Skin epidermis (tissue), 12 donors: ENCODE data around the gene DNAJC8.

Experiments used
- H3K27ac ChIP-seq, 21 experiments: fragments of 200-600 bp; sonication (generic) in 11 of 21; one replicate each; pipeline ENCODE4 v1.5.0; 2020; ENCODE audit warnings: mild to moderate bottlenecking in 3 of 21, inconsistent platforms in 2 of 21, moderate library complexity in 2 of 21
- H3K4me3 ChIP-seq, 7 experiments: fragments of 200-600 bp; sonication (generic) in 2 of 7; one replicate each; pipeline ENCODE4 v1.5.0; 2020; ENCODE audit warnings: inconsistent platforms in 2 of 7, mild to moderate bottlenecking in 2 of 7, moderate library complexity in 1 of 7

DNAJC8 gene

GRCh38 chr1:28178690-28179485 is 53.9 kb downstream of the DNAJC8 start:
- Histone ChIP-seq H3K27ac (no peak overlapping the region), H3K4me3 (no peak overlapping the region)

GRCh38 chr1:28176492-28177470 is 56.0 kb downstream of the DNAJC8 start, which contains the start of gene PTAFR:
PTAFR (minus strand) TSS chr1:28176690; CDS start chr1:28151021, 25,669 bp downstream.
- peak within 1 kb of the TSS in 15 of 21 experiments; percentile 3 to 82 (median 65) for H3K27ac ChIP-seq
- peak within 1 kb of the TSS in 5 of 7 experiments; percentile 3 to 26 (median 24) for H3K4me3 ChIP-seq

- H3K4me3 ChIP-seq: peak overlapping the region in 5 of 7 experiments; percentile 3 to 26 (median 24)
- H3K27ac ChIP-seq: peak overlapping the region in 13 of 21 experiments; percentile 3 to 82 (median 66)
Observed at GRCh38 chr1:28175955-28176485, 56.8 kb downstream of the DNAJC8 start.

GRCh38 chr1:28173980-28174297 is 58.9 kb downstream of the DNAJC8 start:
- peak overlapping the region in 3 of 7 experiments; percentile 0 to 26 (median 25) for H3K4me3 ChIP-seq
- peak overlapping the region in 18 of 21 experiments; percentile 3 to 86 (median 58) for H3K27ac ChIP-seq

- H3K4me3 ChIP-seq: peak overlapping the region in 3 of 7 experiments; percentile 0 to 26 (median 25)
- peak overlapping the region in 17 of 21 experiments; percentile 3 to 86 (median 57) for H3K27ac ChIP-seq
Observed at GRCh38 chr1:28173151-28173979, 59.5 kb downstream of the DNAJC8 start.

DNA sequence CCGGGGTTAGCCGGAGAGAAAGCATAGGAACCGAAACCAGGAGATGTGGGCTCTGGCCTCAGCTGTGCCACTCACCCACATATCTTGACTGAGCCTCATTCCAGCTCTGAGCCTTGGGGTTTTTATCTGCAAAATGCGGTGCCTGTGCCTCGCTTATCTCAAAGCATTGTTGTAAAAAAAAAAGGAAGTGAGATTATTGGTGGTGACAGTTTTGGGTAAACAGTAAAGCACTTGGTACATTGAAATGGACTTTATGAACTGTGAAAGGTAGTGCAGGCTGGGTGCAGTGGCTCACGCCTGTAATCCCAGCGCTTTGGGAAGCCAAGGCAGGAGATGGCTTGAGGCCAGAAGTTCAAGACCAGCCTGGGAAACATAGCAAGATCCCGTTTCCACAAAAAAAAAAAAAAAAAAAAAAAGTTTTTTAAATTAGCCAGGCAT is 60.1 kb downstream of the DNAJC8 start:
- H3K27ac ChIP-seq: peak overlapping the region in 12 of 21 experiments; percentile 3 to 86 (median 62)

DNA sequence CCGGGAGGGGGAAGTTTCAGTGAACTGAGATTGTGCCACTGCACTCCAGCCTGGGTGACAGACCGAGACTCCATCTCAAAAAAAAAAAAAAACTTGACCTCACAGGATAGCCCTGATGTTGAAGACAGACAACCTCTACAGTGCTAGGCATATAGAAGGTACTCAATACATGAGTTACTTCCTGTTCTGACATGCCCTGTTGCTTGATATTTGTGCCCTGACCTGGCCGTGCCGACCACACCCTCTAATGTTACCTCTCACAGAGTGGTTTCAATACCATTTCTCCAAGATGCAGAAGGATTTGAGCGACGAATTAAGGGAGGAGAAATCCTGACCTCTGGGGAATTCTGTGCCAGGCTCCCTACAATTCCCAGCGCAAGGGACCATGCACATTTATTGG is 61.6 kb downstream of the DNAJC8 start:
- peak overlapping the region in 1 of 21 experiments; percentile 76 for H3K27ac ChIP-seq
- H3K4me3 ChIP-seq: no peak overlapping the region

More for the DNA sequence above, 60.1 kb downstream of the DNAJC8 start:
- H3K4me3 ChIP-seq: no peak overlapping the region

GRCh38 chr1:28170001-28170596 is 62.7 kb downstream of the DNAJC8 start:
- Histone ChIP-seq H3K27ac (peak overlapping the region in 2 of 21 experiments; percentile 2 to 24), H3K4me3 (no peak overlapping the region)

DNA sequence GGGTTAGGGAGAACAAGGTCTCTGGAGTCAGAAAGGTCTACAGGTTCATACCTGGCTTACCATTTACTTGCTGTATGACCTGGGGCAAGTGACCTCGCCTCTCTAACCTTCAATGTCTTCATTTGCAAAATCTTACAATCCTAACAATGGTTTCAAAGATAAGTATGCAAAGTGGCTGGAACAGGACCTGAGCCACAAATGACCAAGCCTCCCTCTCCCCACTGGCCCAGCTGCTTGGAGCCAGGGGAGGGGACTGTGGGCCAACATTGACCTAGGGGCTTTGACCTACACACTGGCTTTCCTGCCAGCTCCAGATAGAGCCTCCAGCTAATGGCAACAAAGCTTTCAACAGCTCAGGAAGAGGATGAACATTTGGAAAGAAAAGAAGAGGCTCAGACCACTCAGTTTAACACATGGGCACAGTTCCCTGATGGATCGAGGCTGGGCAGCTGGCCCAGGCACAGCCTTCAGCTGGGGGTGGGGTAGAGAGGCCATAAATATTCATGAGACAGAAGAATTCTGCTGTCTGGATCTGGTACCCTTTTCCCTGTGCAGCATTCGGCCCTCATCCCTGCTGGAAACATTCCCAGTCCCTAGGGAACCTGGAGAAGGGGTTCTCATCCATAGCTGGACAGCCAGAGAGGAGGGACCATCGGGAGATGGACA is 69.2 kb downstream of the DNAJC8 start:
- Histone ChIP-seq H3K4me3 (no peak overlapping the region), H3K27ac (peak overlapping the region in 1 of 21 experiments; percentile 35)

DNA sequence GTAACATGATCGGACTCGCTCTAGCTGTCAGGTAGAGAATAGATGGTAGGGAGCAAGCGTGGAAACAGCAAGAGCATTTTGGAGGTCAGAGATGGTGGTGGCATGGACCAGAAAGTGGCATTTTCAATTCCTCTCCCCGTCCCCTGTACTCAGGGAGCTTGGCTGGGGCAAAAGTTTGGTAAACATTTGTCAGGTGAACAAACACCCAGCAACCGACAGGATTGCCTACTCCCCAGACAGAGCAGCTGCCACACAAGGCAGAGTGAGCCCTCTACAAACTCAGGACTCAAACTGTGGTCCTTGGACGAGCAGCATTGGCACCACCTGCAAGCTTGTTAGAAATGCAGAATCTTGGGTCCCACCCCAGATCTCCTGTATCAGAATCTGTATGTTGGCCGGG is 70.7 kb downstream of the DNAJC8 start:
- Histone ChIP-seq H3K4me3 (no peak overlapping the region), H3K27ac (peak overlapping the region in 1 of 21 experiments; percentile 24)

GRCh38 chr1:28161751-28162150 is 71.1 kb downstream of the DNAJC8 start:
- Histone ChIP-seq H3K4me3 (no peak overlapping the region), H3K27ac (peak overlapping the region in 3 of 21 experiments; percentile 15 to 81 (median 24))

GRCh38 chr1:28160782-28161266 is 72.0 kb downstream of the DNAJC8 start:
- Histone ChIP-seq H3K4me3 (no peak overlapping the region), H3K27ac (peak overlapping the region in 9 of 21 experiments; percentile 15 to 81 (median 32))

GRCh38 chr1:28159680-28160079 is 73.1 kb downstream of the DNAJC8 start:
- Histone ChIP-seq H3K27ac (peak overlapping the region in 3 of 21 experiments; percentile 12 to 81 (median 47)), H3K4me3 (no peak overlapping the region)

DNA sequence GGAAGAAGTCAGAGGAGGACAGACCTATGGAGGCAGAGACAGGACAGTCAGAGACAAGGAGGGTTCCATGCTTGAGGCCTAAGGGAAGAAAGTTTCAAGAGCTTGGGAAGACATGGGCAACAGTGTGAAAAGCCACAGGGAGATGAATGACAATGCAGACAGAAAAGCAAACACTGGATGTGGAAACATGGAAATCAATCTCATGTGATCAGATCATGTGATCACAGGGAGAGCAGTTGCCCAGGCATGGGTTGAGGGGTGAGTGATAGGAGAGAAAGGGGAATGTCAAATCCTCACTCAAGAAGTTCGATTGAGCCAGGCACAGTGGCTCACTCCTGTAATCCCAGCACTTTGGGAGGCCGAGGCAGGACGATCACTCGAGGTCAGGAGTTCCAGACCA is 73.6 kb downstream of the DNAJC8 start:
- Histone ChIP-seq H3K4me3 (no peak overlapping the region), H3K27ac (peak overlapping the region in 4 of 21 experiments; percentile 3 to 47 (median 12))

GRCh38 chr1:28157894-28158293 is 74.9 kb downstream of the DNAJC8 start:
- Histone ChIP-seq H3K27ac (peak overlapping the region in 1 of 21 experiments; percentile 29), H3K4me3 (no peak overlapping the region)

DNA sequence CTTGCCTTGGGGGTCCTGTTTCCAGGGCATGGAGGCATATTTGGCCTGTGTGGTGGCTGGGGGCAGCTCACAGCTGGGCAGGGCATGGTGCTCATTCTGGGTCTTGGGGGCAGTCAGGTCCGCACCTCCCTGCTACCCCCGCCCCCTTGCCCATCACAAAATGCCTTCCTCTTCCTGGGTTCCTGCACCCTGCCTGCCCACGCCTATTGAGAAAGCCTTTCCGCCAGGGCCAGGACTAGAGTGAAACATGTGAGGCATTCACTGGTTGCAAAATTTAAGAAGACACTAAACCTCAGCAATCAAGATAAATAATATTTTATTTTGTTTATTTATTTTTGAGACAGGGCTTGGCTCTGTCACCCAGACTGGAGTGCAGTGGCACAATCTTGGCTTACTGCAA is 76.0 kb downstream of the DNAJC8 start:
- H3K27ac ChIP-seq: peak overlapping the region in 2 of 21 experiments; percentile 42 to 59

DNA sequence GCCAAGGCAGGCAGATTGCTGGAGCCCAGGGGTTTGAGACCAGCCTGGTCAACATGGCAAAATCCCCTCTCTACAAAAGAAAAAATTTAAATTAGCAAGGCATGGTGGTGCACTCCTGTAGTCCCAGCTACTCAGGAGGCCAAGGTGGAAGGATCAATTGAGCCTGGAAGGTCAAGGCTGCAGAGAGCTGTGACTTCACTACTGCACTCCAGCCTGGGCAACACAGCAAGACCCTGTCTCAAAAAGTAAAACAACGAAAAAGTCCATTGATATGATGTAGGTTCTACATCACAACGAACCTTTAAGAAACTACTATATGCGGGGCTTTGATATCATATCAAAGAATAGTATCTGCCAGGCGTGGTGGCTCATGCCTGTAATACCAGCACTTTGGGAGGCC is 77.2 kb downstream of the DNAJC8 start:
- Histone ChIP-seq H3K4me3 (no peak overlapping the region), H3K27ac (peak overlapping the region in 1 of 21 experiments; percentile 14)

More for the DNA sequence above, 76.0 kb downstream of the DNAJC8 start:
- H3K4me3 ChIP-seq: no peak overlapping the region
